IMR-90 (cell line): ENCODE results near the gene OR1L1. TPM values are rescaled to one million over a fixed set of nuclear protein-coding genes. Genes with fewer than 3 reads are reported as not detected.

Source experiments
- polyA plus RNA-seq, 3 experiments: library from polyadenylated mRNA; depleted of rRNA; stranded (reverse); fragments of >200 nt; gene quantifications; 2 replicates each; pipeline ENCODE4 v1.2.3, GENCODE V29; 2012; ENCODE audit warnings: low replicate concordance in 1 of 3
- total RNA-seq: library from RNA; depleted of rRNA; stranded (reverse); fragments of >200 nt; gene quantifications from 2 replicates; pipeline ENCODE4 v1.2.3, GENCODE V29; 2012; rRNA removed

The OR1L1 gene
- total and polyA plus RNA-seq, 2 of the 4 experiments (the other 2 are of a cell fraction): not detected

Other genes starting within 250 kb of the OR1L1 start
- not detected in 2 replicates for gene OR1J1, start 183.8 kb upstream of the OR1L1 start, total RNA-seq
- gene OR1J1, start 183.8 kb upstream of the OR1L1 start, polyA plus RNA-seq (2012; rRNA removed): not detected in 2 replicates
- gene OR1J2, start 150.9 kb upstream of the OR1L1 start, total RNA-seq: not detected in 2 replicates
- gene OR1J2, start 150.9 kb upstream of the OR1L1 start, polyA plus RNA-seq (2012; rRNA removed): not detected in 2 replicates
- not detected in 2 replicates for gene OR1J4, start 142.6 kb upstream of the OR1L1 start, total RNA-seq
- not detected in 2 replicates for gene OR1J4, start 142.6 kb upstream of the OR1L1 start, polyA plus RNA-seq (2012; rRNA removed)
- gene OR1N1, start 134.4 kb upstream of the OR1L1 start, total RNA-seq: not detected in 2 replicates
- gene OR1N1, start 134.4 kb upstream of the OR1L1 start, polyA plus RNA-seq (2012; rRNA removed): not detected in 2 replicates
- not detected in 2 replicates for gene OR1N2, start 108.6 kb upstream of the OR1L1 start, total RNA-seq
- gene OR1N2, start 108.6 kb upstream of the OR1L1 start, polyA plus RNA-seq (2012; rRNA removed): not detected in 2 replicates
- gene OR1L8, start 78.3 kb upstream of the OR1L1 start, total RNA-seq: not detected in 2 replicates
- not detected in 2 replicates for gene OR1L8, start 78.3 kb upstream of the OR1L1 start, polyA plus RNA-seq (2012; rRNA removed)
- gene OR1Q1, start 47.0 kb upstream of the OR1L1 start, total RNA-seq: not detected in 2 replicates
- gene OR1Q1, start 47.0 kb upstream of the OR1L1 start, polyA plus RNA-seq (2012; rRNA removed): not detected in 2 replicates
- gene OR1B1, start 4.1 kb upstream of the OR1L1 start, total RNA-seq: not detected in 2 replicates
- not detected in 2 replicates for gene OR1B1, start 4.1 kb upstream of the OR1L1 start, polyA plus RNA-seq (2012; rRNA removed)
- not detected in 2 replicates for gene OR1L3, start 13.4 kb downstream of the OR1L1 start, total RNA-seq
- not detected in 2 replicates for gene OR1L3, start 13.4 kb downstream of the OR1L1 start, polyA plus RNA-seq (2012; rRNA removed)
- gene OR1L4, start 62.3 kb downstream of the OR1L1 start, total RNA-seq: not detected in 2 replicates
- gene OR1L4, start 62.3 kb downstream of the OR1L1 start, polyA plus RNA-seq (2012; rRNA removed): not detected in 2 replicates
- gene OR1L6, start 80.6 kb downstream of the OR1L1 start, total RNA-seq: not detected in 2 replicates
- gene OR1L6, start 80.6 kb downstream of the OR1L1 start, polyA plus RNA-seq (2012; rRNA removed): not detected in 2 replicates
- gene OR5C1, start 127.2 kb downstream of the OR1L1 start, total RNA-seq: not detected in 2 replicates
- not detected in 2 replicates for gene OR5C1, start 127.2 kb downstream of the OR1L1 start, polyA plus RNA-seq (2012; rRNA removed)
- gene OR1K1, start 138.4 kb downstream of the OR1L1 start, total RNA-seq: not detected in 2 replicates
- gene OR1K1, start 138.4 kb downstream of the OR1L1 start, polyA plus RNA-seq (2012; rRNA removed): not detected in 2 replicates
- gene PDCL, start 166.9 kb downstream of the OR1L1 start, total RNA-seq: 22.2 and 38.3 TPM in 2 replicates
- 8.7 and 10.1 TPM in 2 replicates for gene PDCL, start 166.9 kb downstream of the OR1L1 start, polyA plus RNA-seq (2012; rRNA removed)
- 55.5 and 58.4 TPM in 2 replicates for gene RC3H2, start 243.6 kb downstream of the OR1L1 start, total RNA-seq
- 14.7 and 14.9 TPM in 2 replicates for gene RC3H2, start 243.6 kb downstream of the OR1L1 start, polyA plus RNA-seq (2012; rRNA removed)